WTC11 (cell line): ENCODE data around the gene IGFBP4.

Source experiments
- EMX1 ChIP-seq: fragments of 250-450 bp; sonication (Bioruptor Pico); IDR thresholded peaks from 2 replicates; pipeline ENCODE4 v1.8.0; 2021; ENCODE audit warnings: mild to moderate bottlenecking
- FOXK1 ChIP-seq: sonication (generic); formaldehyde crosslinking; IDR thresholded peaks from 2 replicates; pipeline ENCODE4 v1.8.0; 2022; ENCODE audit warnings: mild to moderate bottlenecking, moderate library complexity, missing genetic modification reagents
- MXD4 ChIP-seq: fragments of 250-450 bp; sonication (Bioruptor Pico); IDR thresholded peaks from 2 replicates; pipeline ENCODE4 v1.8.0; 2021; ENCODE audit warnings: mild to moderate bottlenecking, moderate library complexity, borderline replicate concordance
- NFE2L1 ChIP-seq: sonication (generic); formaldehyde crosslinking; IDR thresholded peaks from 2 replicates; pipeline ENCODE4 v1.8.1; 2023; ENCODE audit warnings: missing genetic modification reagents
- OVOL2 ChIP-seq: fragments of 250-450 bp; sonication (Bioruptor Pico); IDR thresholded peaks from 2 replicates; pipeline ENCODE4 v1.9.0; 2021; ENCODE audit warnings: mild to moderate bottlenecking, borderline replicate concordance
- RELA ChIP-seq: sonication (generic); formaldehyde crosslinking; IDR thresholded peaks from 2 replicates; pipeline ENCODE4 v1.8.1; 2022; ENCODE audit warnings: missing genetic modification reagents, mild to moderate bottlenecking, borderline replicate concordance
- TCF7 ChIP-seq: sonication (generic); formaldehyde crosslinking; IDR thresholded peaks from 2 replicates; pipeline ENCODE4 v1.8.0; 2022; ENCODE audit warnings: mild to moderate bottlenecking, low read depth, missing genetic modification reagents, moderate library complexity
- ZNF121 ChIP-seq: sonication (generic); formaldehyde crosslinking; IDR thresholded peaks from 2 replicates; pipeline ENCODE4 v1.8.0; 2023; ENCODE audit warnings: missing genetic modification reagents
- ZNF423 ChIP-seq: fragments of 250-450 bp; sonication (Bioruptor Pico); IDR thresholded peaks from 2 replicates; pipeline ENCODE4 v2.1.2; 2022; ENCODE audit warnings: mild to moderate bottlenecking, moderate library complexity
- TF ChIP-seq, protein P1 (sequence below): fragments of 200-600 bp; IDR thresholded peaks from 2 replicates; pipeline ENCODE4 v1.8.0; 2022; ENCODE audit warnings: antibody characterized with exemption
- TF ChIP-seq, protein P2 (sequence below): sonication (generic); formaldehyde crosslinking; IDR thresholded peaks from 2 replicates; pipeline ENCODE4 v1.8.1; 2022; ENCODE audit warnings: low read depth, missing genetic modification reagents, borderline replicate concordance

DNA sequence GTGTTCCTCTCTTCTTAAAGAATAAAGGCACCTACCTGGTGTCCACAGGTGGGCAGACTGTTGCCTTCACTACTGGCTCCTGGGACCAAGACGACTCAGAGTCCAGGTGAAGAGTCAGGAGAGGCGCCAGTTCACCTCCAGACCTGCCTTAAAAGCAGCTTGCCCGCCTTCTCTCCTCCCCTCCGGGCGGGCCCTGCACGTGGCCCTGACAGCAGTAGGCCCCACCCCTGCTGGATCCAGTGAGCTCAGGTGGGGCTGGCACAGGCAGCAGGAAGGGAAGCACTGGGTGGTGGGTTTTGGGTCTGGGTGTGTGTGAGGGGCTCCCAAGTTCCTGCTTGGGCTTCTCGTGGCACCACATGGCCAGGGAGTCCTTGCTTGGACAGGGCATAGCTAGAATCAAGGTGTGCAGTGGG, 58.3 kb downstream of the IGFBP4 start, which contains the start of gene TNS4:
- TF ChIP-seq NFE2L1 (CRISPR knock-in tag) (no peak), FOXK1 (CRISPR knock-in tag) (no peak), ZNF121 (CRISPR knock-in tag) (no peak), RELA (no peak), TCF7 (CRISPR knock-in tag) (no peak), MXD4 (CRISPR knock-in tag) (no peak), OVOL2 (no peak), EMX1 (no peak), ZNF423 (no peak)
- TF ChIP-seq, protein P1, sequence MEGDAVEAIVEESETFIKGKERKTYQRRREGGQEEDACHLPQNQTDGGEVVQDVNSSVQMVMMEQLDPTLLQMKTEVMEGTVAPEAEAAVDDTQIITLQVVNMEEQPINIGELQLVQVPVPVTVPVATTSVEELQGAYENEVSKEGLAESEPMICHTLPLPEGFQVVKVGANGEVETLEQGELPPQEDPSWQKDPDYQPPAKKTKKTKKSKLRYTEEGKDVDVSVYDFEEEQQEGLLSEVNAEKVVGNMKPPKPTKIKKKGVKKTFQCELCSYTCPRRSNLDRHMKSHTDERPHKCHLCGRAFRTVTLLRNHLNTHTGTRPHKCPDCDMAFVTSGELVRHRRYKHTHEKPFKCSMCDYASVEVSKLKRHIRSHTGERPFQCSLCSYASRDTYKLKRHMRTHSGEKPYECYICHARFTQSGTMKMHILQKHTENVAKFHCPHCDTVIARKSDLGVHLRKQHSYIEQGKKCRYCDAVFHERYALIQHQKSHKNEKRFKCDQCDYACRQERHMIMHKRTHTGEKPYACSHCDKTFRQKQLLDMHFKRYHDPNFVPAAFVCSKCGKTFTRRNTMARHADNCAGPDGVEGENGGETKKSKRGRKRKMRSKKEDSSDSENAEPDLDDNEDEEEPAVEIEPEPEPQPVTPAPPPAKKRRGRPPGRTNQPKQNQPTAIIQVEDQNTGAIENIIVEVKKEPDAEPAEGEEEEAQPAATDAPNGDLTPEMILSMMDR = no peak
- TF ChIP-seq, protein P2, sequence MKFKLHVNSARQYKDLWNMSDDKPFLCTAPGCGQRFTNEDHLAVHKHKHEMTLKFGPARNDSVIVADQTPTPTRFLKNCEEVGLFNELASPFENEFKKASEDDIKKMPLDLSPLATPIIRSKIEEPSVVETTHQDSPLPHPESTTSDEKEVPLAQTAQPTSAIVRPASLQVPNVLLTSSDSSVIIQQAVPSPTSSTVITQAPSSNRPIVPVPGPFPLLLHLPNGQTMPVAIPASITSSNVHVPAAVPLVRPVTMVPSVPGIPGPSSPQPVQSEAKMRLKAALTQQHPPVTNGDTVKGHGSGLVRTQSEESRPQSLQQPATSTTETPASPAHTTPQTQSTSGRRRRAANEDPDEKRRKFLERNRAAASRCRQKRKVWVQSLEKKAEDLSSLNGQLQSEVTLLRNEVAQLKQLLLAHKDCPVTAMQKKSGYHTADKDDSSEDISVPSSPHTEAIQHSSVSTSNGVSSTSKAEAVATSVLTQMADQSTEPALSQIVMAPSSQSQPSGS (CRISPR knock-in tag) = no peak
